AG09309 (cell line): Measurements from ENCODE around the gene DNAJC25.

Experiments
- DNase-seq: peaks from one replicate; pipeline ENCODE4 v3.0.0-alpha.2; 2010; ENCODE audit warnings: low read depth
- H3K4me3 ChIP-seq: 2 replicates; pipeline ENCODE4 v1.5.1; 2011; ENCODE audit warnings: mild to moderate bottlenecking, low read depth, low read length, moderate library complexity; ENCODE audit not compliant: control insufficient read depth
- TF ChIP-seq, protein P1 (sequence below): IDR thresholded peaks from 2 replicates; pipeline ENCODE4 v1.5.1; 2011; ENCODE audit warnings: mild to moderate bottlenecking, low read depth, low read length, inconsistent platforms; ENCODE audit not compliant: insufficient read depth, control insufficient read depth; ENCODE audit errors: missing control alignments

Gene DNAJC25

DNA sequence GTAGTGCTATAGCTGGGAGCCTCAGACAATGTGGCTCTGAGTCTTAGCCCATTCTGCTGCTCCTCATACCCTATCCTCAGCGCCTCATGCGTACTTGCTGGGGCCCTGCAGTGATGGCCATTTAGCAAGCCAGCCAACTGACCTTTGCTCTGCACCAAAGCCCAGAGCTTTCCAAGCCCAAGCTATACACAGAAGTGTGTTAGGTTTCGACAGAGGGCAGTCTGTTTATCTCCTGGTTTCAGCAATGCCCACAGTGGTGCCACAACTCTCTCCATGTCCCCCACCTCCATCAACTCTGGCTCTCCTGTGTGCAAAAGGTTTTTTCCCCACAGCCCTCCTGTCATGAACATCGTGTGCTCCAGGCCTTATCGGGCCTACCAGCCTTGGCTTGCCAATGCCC, 47.2 kb downstream of the DNAJC25 start:
- H3K4me3 ChIP-seq, result no peak overlapping the region
- no peak for DNase-seq
- TF ChIP-seq, protein P1, sequence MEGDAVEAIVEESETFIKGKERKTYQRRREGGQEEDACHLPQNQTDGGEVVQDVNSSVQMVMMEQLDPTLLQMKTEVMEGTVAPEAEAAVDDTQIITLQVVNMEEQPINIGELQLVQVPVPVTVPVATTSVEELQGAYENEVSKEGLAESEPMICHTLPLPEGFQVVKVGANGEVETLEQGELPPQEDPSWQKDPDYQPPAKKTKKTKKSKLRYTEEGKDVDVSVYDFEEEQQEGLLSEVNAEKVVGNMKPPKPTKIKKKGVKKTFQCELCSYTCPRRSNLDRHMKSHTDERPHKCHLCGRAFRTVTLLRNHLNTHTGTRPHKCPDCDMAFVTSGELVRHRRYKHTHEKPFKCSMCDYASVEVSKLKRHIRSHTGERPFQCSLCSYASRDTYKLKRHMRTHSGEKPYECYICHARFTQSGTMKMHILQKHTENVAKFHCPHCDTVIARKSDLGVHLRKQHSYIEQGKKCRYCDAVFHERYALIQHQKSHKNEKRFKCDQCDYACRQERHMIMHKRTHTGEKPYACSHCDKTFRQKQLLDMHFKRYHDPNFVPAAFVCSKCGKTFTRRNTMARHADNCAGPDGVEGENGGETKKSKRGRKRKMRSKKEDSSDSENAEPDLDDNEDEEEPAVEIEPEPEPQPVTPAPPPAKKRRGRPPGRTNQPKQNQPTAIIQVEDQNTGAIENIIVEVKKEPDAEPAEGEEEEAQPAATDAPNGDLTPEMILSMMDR, result no peak

DNA sequence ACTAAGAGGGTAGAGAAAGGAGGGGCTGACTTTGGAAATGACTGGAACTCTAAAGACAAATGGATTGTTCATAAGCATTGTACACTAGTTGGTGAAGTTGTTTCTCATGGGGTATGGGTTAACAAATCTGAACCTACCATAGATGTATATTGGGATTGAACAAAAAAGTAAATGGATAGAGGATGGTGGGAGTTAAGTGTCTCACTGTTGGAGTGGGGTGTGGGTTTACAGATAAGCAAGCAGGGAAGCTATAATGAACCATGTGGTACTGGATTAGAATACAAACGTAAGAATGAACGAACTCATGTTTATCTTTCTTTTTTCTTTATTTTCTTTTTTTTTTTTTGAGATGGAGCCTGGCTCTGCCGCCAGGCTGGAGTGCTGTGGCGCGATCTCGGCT, 48.1 kb downstream of the DNAJC25 start:
- no peak for DNase-seq
- TF ChIP-seq, protein P1, result no peak
- no peak overlapping the region for H3K4me3 ChIP-seq

DNA sequence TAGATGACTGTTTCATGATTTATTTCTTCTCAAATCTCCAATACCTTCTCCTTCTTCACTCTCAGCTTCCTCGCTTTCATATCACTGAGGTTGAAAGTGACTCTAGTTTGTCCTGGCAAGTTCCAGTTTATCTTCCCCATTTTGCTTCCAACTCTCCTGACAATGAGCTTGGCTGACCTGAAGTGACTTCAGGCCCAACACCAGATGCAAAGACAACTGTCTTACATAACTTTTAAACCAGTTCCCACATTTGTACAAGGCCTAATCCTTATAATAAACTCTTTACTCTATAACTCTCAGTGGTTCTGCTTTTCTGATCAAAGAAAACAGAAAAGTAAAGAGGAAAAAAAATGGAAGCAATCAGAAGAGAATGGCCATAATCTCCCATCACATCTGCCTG, 52.3 kb downstream of the DNAJC25 start:
- TF ChIP-seq, protein P1, result no peak
- no peak overlapping the region for H3K4me3 ChIP-seq
- DNase-seq, result no peak

DNA sequence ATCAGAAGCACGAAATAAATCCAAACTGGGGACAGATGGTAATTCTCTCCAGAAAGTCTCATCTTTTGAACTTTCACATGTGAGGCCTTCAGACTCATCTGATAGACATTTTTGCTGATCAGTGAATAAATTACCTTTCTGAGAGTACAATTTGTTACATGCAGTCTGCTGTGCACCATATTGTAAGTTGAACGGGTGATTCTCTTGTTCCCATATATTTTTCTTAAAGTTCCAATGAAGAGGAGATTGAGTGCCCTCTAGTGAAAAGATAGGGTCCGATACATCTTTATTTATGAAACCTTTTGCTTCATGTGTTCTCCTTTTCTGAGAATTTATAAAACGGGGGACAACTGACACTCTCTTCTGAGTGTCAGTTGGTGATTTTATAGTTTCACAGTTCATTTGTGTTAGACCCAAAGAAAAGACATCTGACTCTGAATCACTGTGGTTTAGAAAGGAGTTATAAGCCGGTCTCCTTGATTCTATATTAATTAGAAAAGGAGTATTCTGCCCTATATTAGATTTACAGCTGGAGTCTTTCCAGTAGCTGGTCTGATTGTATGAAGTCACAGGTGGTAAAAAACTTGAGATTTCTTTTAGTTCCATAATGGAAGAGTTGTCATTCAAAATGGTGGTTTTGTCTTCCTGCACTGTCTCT, 60.7 kb downstream of the DNAJC25 start:
- TF ChIP-seq, protein P1, result peak; percentile 38
- peak; percentile 14 for DNase-seq
- H3K4me3 ChIP-seq, result no peak overlapping the region

DNA sequence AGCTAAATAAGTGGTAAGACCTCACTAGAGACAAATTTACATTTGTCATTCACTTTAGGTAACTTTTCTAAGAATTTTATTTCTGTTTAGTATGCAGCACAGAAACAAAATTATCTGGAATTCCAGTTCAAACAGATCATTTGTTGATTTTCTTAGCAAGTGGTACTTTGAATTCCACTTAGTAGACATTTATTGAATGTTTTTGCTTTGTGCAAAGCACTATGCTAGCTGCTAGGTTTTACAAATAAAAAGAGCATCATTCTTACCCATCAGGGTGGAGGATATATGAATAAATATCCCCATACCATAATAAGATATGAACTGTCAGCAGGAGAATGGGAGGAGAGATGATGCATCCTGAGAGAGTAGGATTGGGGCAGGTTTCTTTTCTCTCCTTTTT, 65.7 kb downstream of the DNAJC25 start:
- H3K4me3 ChIP-seq, result no peak overlapping the region
- TF ChIP-seq, protein P1, result no peak
- DNase-seq, result no peak

DNA sequence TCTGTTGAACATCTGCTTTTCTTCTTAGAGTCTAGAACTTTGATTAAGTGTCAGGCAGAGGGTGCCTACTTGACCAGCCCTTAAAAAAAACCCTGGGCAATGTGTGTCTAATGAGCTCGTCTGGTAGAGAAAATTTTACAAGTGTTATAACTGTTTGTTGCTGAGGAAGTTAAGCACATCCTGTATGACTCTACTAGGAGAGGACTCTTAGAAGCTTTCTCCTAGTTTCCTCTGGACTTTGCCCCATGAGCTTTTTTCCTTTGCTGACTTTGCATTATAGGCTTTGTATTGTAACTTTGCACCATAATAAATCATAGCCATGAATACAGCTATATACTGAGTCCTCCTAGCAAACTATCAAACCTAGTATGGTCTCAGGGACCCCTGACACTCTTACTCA, 69.6 kb downstream of the DNAJC25 start:
- no peak overlapping the region for H3K4me3 ChIP-seq
- TF ChIP-seq, protein P1, result no peak
- no peak for DNase-seq
